K562 (cell line): ENCODE measurements around the gene CPLANE2. TPM values are rescaled to one million over a fixed set of nuclear protein-coding genes. Genes with fewer than 3 reads are reported as not detected.

Experiments
- CBFA2T2 ChIP-seq: fragments of 450-650 bp; conservative IDR thresholded peaks from 2 replicates; pipeline ENCODE4 v1.6.1; 2017; ENCODE audit warnings: mild to moderate bottlenecking
- HNRNPLL ChIP-seq: fragments of 200-400 bp; formaldehyde crosslinking; IDR thresholded peaks from 2 replicates; pipeline ENCODE4 v1.6.1; 2017; ENCODE audit warnings: low read length, low read depth, mild to moderate bottlenecking; ENCODE audit not compliant: poor library complexity, severe bottlenecking
- MCM5 ChIP-seq: fragments of 450-650 bp; IDR thresholded peaks from 2 replicates; pipeline ENCODE4 v1.6.1; 2016; ENCODE audit warnings: low read depth
- NCOA1 ChIP-seq: fragments of 450-650 bp; IDR thresholded peaks from 2 replicates; pipeline ENCODE4 v1.6.1; 2016; ENCODE audit warnings: low read depth
- NR3C1 ChIP-seq: sonication (generic); formaldehyde crosslinking; IDR thresholded peaks from 2 replicates; pipeline ENCODE4 v1.8.1; 2022; ENCODE audit warnings: missing genetic modification reagents
- PREB ChIP-seq: sonication (generic); formaldehyde crosslinking; IDR thresholded peaks from 2 replicates; pipeline ENCODE4 v1.8.1; 2023; ENCODE audit warnings: mild to moderate bottlenecking, missing genetic modification reagents
- RBM22 ChIP-seq: fragments of 200-400 bp; formaldehyde crosslinking; IDR thresholded peaks from 2 replicates; pipeline ENCODE4 v1.6.1; 2018; ENCODE audit warnings: low read length, low read depth; ENCODE audit not compliant: poor library complexity, severe bottlenecking
- RNF2 ChIP-seq: sonication (generic); IDR thresholded peaks from 2 replicates; pipeline ENCODE4 v1.6.1; 2016
- SMAD3 ChIP-seq: fragments of 450-650 bp; formaldehyde crosslinking; conservative IDR thresholded peaks from 2 replicates; pipeline ENCODE4 v1.4.0; 2020; ENCODE audit warnings: mild to moderate bottlenecking
- SNAPC5 ChIP-seq: fragments of 250-450 bp; sonication (Bioruptor Pico); IDR thresholded peaks from 2 replicates; pipeline ENCODE4 v1.8.0; 2021; ENCODE audit warnings: moderate library complexity, mild to moderate bottlenecking, inconsistent platforms
- ZFP36 ChIP-seq: fragments of 150-350 bp; IDR thresholded peaks from 2 replicates; pipeline ENCODE4 v1.6.1; 2018; ENCODE audit warnings: low read length, low read depth; ENCODE audit not compliant: partially characterized antibody
- ZNF3 ChIP-seq: fragments of 250-450 bp; sonication (Bioruptor Pico); IDR thresholded peaks from 2 replicates; pipeline ENCODE4 v1.5.0; 2021; ENCODE audit warnings: mild to moderate bottlenecking, moderate library complexity
- ZNF395 ChIP-seq: fragments of 200-800 bp; sonication (Bioruptor generic); IDR thresholded peaks from 2 replicates; pipeline ENCODE4 v1.6.1; 2017; ENCODE audit warnings: missing genetic modification characterization, missing compliant biosample characterization
- ZNF407 ChIP-seq: fragments of 450-650 bp; IDR thresholded peaks from 2 replicates; pipeline ENCODE4 v1.6.1; 2016; ENCODE audit warnings: low read depth
- ZNF644 ChIP-seq: fragments of 200-800 bp; sonication (Bioruptor generic); IDR thresholded peaks from 2 replicates; pipeline ENCODE4 v1.6.1; 2016; ENCODE audit warnings: low read depth, missing genetic modification characterization, missing compliant biosample characterization
- polyA plus RNA-seq, 8 experiments: library from polyadenylated mRNA; depleted of rRNA in 4 of 8; stranded (reverse) in 5 of 8; unstranded in 3 of 8; fragments of >200 nt; fragmentation: Nextera tagmentation in 2 of 8; fragmentation: Illumina TruSeq in 1 of 8; extraction: Ambion mirVana in 2 of 8; extraction: Trizol in 1 of 8; gene quantifications; 2 replicates each; pipeline versions ENCODE4 v1.2.1 to v1.2.3, GENCODE V29; 2011 to 2014; ENCODE audit warnings: inconsistent platforms in 1 of 8, missing spikeins in 1 of 8
- total RNA-seq, 7 experiments: library from RNA; depleted of rRNA in 6 of 7; stranded (reverse); fragments of >200 nt in 6 of 7; fragmentation: Illumina TruSeq in 2 of 7; extraction: Trizol in 2 of 7; gene quantifications; 2 replicates each; pipeline versions ENCODE4 v1.2.1 to v1.2.3, GENCODE V29; 2011 to 2021; ENCODE audit warnings: low replicate concordance in 1 of 7

Gene CPLANE2
- total and polyA plus RNA-seq, 9 of the 15 experiments (the other 6 are each of a cell fraction or from before 2014, with no cell fraction given): 0.17 to 20.9 (median 8.1) TPM

- no peak for TF ChIP-seq MCM5
- peak; percentile 15 for TF ChIP-seq ZFP36
- TF ChIP-seq RBM22: peak; percentile 84
- TF ChIP-seq ZNF644 (tag): no peak
- no peak for TF ChIP-seq RNF2
- TF ChIP-seq ZNF395 (CRISPR knock-in tag): peak; percentile 32; the same call in 1 of the 2 replicates
- TF ChIP-seq CBFA2T2: no peak
- no peak for TF ChIP-seq NR3C1
- TF ChIP-seq HNRNPLL: peak; percentile 88
- TF ChIP-seq PREB (CRISPR knock-in tag): no peak
- no peak for TF ChIP-seq SNAPC5 (CRISPR knock-in tag)
- no peak; the same call in 1 of the 2 replicates for TF ChIP-seq SMAD3 (CRISPR knock-in tag)
- no peak for TF ChIP-seq ZNF3 (CRISPR knock-in tag)
- TF ChIP-seq NCOA1: no peak
- no peak for TF ChIP-seq ZNF407
These were observed at the start of gene CPLANE2 (continued) for GRCh38 chr1:16236511-16237342.
